Activated B cell treated with CpG ODN at 0.5 μM for 24 hours (primary cell): ENCODE data around the gene GLB1L. TPM values are rescaled to one million over a fixed set of nuclear protein-coding genes. Genes with fewer than 3 reads are reported as not detected.

Experiments
- ATAC-seq: fragments of 200-7000 bp; cut with Tn5 transposase; one replicate; pipeline ENCODE4 v1.10.0; 2021; ENCODE audit warnings: low read depth, mild to moderate bottlenecking, moderate library complexity
- CTCF ChIA-PET: fragments of 350-600 bp; sonication (Branson Sonifier 250); formaldehyde crosslinking; loops from one replicate; lab custom pipeline; 2021; ENCODE audit warnings: antibody characterized with exemption; lab: Charles Lee
- POLR2A ChIA-PET: fragments of 350-600 bp; sonication (Branson Sonifier 250); formaldehyde crosslinking; loops from one replicate; lab custom pipeline; 2021; ENCODE audit warnings: antibody characterized with exemption; lab: Charles Lee
- DNase-seq: peaks from one replicate; pipeline ENCODE4 v3.0.0; 2022
- H3K27ac Mint-ChIP-seq: one replicate; pipeline ENCODE4 v1.8.0; 2020; ENCODE audit warnings: mixed read lengths
- H3K27me3 Mint-ChIP-seq: one replicate; pipeline ENCODE4 v1.8.0; 2021; ENCODE audit warnings: mixed read lengths
- H3K36me3 Mint-ChIP-seq: one replicate; pipeline ENCODE4 v1.8.0; 2021; ENCODE audit warnings: low read depth, mixed read lengths
- H3K4me1 Mint-ChIP-seq: one replicate; pipeline ENCODE4 v1.8.0; 2021; ENCODE audit warnings: mixed read lengths
- H3K4me3 Mint-ChIP-seq: one replicate; pipeline ENCODE4 v1.8.0; 2020; ENCODE audit warnings: mild to moderate bottlenecking, mixed read lengths
- H3K9me3 Mint-ChIP-seq: one replicate; pipeline ENCODE4 v1.8.0; 2020; ENCODE audit warnings: mixed read lengths
- intact Hi-C: fragments of 100-400 bp; cut with micrococcal nuclease; formaldehyde crosslinking; loops from one replicate; pipeline ENCODE4 v1.15.1; 2024
- total RNA-seq: library from RNA; stranded (reverse); gene quantifications from 2 replicates; pipeline ENCODE4 v1.2.3, GENCODE V29; 2022
- TF ChIP-seq, protein P1 (sequence below): fragments of 200-600 bp; IDR thresholded peaks from one replicate; pipeline ENCODE4 v1.8.0; 2022; ENCODE audit warnings: antibody characterized with exemption, mild to moderate bottlenecking

GLB1L gene
- total RNA-seq, 1 donor from 2014 or later: 4.5 TPM

DNA sequence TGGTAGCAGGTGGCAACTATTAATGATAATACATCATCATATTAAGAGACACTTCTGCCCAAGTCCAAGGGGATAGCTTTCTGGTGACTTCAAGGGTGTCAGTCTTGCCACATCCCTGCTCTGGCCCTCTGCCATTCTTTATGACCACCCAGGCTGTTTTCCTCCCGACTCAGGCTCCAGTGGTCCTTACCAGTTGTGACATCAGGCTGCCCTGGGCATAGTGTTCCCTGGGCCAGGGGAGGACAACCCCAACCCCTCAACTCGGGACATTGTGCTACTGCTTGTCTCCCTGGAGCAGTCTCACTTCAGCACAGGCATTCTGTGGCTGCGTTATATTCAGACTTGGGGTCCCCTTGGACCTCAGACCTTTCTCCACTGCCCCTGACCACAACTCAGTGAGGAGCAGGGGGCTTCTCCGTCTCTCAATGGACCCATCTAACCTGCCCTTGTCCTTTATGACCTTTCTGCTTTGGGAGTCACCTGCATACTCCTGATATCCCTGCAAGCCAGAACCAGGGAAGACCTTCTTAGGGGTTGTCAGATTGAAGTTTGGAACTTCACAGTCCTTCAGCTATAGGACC is 46.8 kb upstream of the GLB1L start:
- POLR2A ChIA-PET: interaction anchor here (0.6 to 10.1 kb wide), 5 partner anchors 12 to 116 kb away, joined by 3 to 138 read pairs (median 9); partner anchors contain the start of genes CNPPD1, DNAJB2, TUBA4A and TUBA4B
- no peaks in the 10 kb centered on the region for H3K27me3 Mint-ChIP-seq
- H3K4me1 Mint-ChIP-seq: peaks cover 17% of the 10 kb centered on the region
- TF ChIP-seq, protein P1, sequence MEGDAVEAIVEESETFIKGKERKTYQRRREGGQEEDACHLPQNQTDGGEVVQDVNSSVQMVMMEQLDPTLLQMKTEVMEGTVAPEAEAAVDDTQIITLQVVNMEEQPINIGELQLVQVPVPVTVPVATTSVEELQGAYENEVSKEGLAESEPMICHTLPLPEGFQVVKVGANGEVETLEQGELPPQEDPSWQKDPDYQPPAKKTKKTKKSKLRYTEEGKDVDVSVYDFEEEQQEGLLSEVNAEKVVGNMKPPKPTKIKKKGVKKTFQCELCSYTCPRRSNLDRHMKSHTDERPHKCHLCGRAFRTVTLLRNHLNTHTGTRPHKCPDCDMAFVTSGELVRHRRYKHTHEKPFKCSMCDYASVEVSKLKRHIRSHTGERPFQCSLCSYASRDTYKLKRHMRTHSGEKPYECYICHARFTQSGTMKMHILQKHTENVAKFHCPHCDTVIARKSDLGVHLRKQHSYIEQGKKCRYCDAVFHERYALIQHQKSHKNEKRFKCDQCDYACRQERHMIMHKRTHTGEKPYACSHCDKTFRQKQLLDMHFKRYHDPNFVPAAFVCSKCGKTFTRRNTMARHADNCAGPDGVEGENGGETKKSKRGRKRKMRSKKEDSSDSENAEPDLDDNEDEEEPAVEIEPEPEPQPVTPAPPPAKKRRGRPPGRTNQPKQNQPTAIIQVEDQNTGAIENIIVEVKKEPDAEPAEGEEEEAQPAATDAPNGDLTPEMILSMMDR: no peak
- no peaks in the 10 kb centered on the region for H3K36me3 Mint-ChIP-seq
- H3K27ac Mint-ChIP-seq: no peak overlapping the region
- CTCF ChIA-PET: interaction anchor here (2.6 to 6.2 kb wide), 3 partner anchors 11 to 132 kb away, joined by 6 to 155 read pairs (median 34); partner anchors contain the start of genes DNAJB2, NHEJ1, TUBA4A and TUBA4B
- no peaks in the 10 kb centered on the region for H3K9me3 Mint-ChIP-seq
- no peak for DNase-seq
- intact Hi-C loops: no loop called here
- H3K4me3 Mint-ChIP-seq: no peak overlapping the region
- no peak for ATAC-seq

DNA sequence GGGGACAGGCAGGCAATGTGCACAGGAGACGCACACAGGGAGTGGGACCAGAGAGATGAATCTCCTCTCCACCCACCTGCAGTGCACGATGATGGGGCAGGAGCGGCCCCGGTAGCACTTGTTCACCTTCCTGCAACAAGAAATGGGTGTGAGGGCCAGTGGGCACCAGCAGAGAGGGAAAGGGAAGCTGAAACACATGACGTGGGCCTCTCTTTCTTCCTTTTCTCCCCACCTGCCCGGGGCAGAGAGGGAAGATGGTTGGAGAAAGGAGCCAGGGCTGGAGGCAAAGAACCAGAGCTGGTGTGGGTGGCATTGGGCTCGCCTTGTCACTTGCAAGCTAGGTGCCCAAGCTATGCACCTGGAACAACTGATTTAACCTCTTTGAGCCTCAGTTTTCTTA is 46.1 kb upstream of the GLB1L start:
- no peak overlapping the region for H3K27ac Mint-ChIP-seq
- POLR2A ChIA-PET: interaction anchor here (1.2 to 10.1 kb wide), 4 partner anchors 12 to 115 kb away, joined by 3 to 138 read pairs (median 45); partner anchors contain the start of genes CNPPD1, DNAJB2, TUBA4A and TUBA4B

DNA sequence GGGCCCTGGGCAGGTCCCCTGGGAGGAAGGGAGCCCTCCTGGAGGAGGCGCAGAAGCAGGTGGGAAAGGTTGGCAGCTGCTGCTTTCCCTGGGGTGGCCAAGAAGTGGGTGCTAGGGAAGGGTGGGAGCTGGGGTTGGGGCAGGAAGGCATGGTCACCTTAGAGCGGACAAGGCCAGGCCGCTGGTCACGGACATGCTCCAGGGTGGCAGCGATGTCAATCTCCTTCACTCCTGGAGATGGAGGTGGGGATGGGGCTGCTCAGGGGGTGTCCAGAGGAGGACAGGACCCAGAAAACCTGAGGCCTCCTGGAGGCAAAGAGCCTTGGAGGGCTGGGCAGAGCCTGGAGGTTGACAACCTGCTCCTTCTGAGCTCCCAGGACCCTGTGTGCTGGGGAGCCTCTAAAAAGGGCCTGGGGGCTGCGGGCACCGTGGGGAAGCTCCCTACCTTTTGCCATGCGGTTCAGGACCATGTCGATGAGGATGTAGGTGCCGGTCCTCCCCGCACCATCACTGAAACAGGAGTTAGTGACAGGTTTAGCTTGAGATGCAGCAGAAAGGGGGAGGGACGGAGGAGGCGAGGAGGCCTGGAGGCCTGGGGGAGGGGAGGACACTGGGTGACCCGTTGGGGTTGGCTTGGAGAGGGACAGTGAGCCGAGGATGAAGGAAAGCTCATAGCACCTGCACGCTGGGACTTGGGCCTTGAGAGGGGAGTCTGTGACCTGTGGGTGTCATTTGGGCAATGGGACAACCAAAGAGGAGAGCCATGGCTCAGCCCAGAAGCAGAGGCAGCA is 45.3 kb upstream of the GLB1L start:
- DNase-seq (no peak), ATAC-seq (no peak)
- TF ChIP-seq, protein P1: no peak
- H3K27ac Mint-ChIP-seq: no peak overlapping the region
- H3K4me3 Mint-ChIP-seq: no peak overlapping the region
- H3K27me3 Mint-ChIP-seq: no peaks in the 10 kb centered on the region
- H3K36me3 Mint-ChIP-seq: peaks cover 11% of the 10 kb centered on the region
- CTCF ChIA-PET: interaction anchor here (0.7 to 6.2 kb wide), 2 partner anchors 9 to 36 kb away, joined by 3 to 155 read pairs; partner anchors contain the start of genes DNAJB2 and TUBA4A
- H3K9me3 Mint-ChIP-seq: no peaks in the 10 kb centered on the region
- POLR2A ChIA-PET: interaction anchor here (0.7 to 5.3 kb wide), 4 partner anchors 37 to 114 kb away, joined by 3 to 86 read pairs (median 4); partner anchors contain the start of genes CNPPD1, TUBA4A and TUBA4B
- peaks cover 15% of the 10 kb centered on the region for H3K4me1 Mint-ChIP-seq
- intact Hi-C loops: no loop called here

More for the DNA sequence above, 46.1 kb upstream of the GLB1L start:
- DNase-seq: no peak
- TF ChIP-seq, protein P1: no peak
- intact Hi-C loops: no loop called here
- Mint-ChIP-seq H3K27me3 (no peaks in the 10 kb centered on the region), H3K4me1 (peaks cover 17% of the 10 kb centered on the region), H3K9me3 (no peaks in the 10 kb centered on the region), H3K4me3 (no peak overlapping the region), H3K36me3 (peaks cover 4% of the 10 kb centered on the region)
- ATAC-seq: no peak
- CTCF ChIA-PET: interaction anchor here (0.7 to 6.2 kb wide), 3 partner anchors 10 to 131 kb away, joined by 3 to 155 read pairs (median 6); partner anchors contain the start of genes DNAJB2, NHEJ1 and TUBA4A

DNA sequence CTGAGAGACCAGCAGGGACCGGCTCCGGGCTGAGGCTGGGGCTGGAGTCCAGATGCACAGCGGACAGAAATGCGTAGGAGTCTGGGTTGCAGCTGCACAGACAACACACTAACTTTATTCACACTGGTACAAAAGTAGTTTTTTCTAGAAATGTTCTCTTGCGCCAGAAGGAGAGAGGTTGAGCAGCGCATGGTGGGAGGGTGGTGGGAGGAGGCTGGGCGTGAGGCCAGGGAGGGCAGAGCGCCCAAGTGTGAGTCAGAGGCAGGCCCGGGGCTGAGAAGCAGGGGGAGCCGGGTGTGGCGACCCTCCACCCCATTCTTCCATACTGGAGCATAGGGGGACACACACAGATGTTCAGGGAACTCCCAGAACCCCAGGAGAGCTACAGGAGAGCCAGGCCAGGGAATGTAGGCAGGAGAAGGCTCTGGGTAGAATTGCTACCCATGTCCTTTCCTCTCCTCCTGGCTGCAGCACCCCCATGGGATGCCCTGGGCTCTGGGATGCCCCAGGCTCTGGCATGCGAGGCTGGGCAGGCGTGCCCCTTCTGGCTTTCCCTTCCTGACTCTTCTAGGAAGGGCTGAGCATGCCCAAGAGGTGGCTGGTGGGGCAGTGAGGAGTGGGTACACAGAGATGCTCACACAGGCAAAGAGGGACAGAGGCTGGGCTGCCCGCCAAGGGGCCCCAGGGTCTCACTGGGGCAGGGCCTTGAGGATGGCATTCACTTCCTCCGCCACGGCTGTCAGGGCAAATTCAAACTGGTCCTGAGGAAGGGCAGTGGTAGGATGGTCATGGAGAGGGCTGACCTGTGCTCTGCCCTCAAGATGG is 44.5 kb upstream of the GLB1L start:
- H3K9me3 Mint-ChIP-seq: no peaks in the 10 kb centered on the region
- TF ChIP-seq, protein P1: no peak
- H3K27me3 Mint-ChIP-seq: no peaks in the 10 kb centered on the region
- DNase-seq: no peak
- no peak overlapping the region for H3K4me3 Mint-ChIP-seq
- H3K27ac Mint-ChIP-seq: no peak overlapping the region
- ChIA-PET CTCF (no interaction called here), POLR2A (interaction anchor here (0.7 kb wide), 1 partner anchor 922 kb away, joined by 4 read pairs; no protein-coding TSS in a partner anchor)
- peaks cover 9% of the 10 kb centered on the region for H3K4me1 Mint-ChIP-seq
- intact Hi-C loops: no loop called here
- peaks cover 16% of the 10 kb centered on the region for H3K36me3 Mint-ChIP-seq
- ATAC-seq: no peak
